ENCODE data around the gene RGCC. TPM values are rescaled to one million over a fixed set of nuclear protein-coding genes. Genes with fewer than 3 reads are reported as not detected.

RGCC gene
- total and polyA plus RNA-seq, 2 of the 4 experiments (the other 2 are of a cell fraction): 7.5 to 7.6 TPM

GRCh38 chr13:41458761-41459431, 1.5 kb downstream of the RGCC start:
- Histone ChIP-seq H3K9ac (ENCODE audit: low read depth, low read length) (peak overlapping the region; percentile 76), H4K20me1 (ENCODE audit: insufficient read depth, low read length) (peaks cover 36% of the 10 kb centered on the region), H3K23ac (ENCODE audit: low read depth, low read length) (peak overlapping the region; percentile 49), H4K5ac (ENCODE audit: low read depth, low read length) (peak overlapping the region; percentile 33; the same call in 1 of the 2 replicates), H3K27ac (ENCODE audit: insufficient read depth, low read length) (peak overlapping the region; percentile 61), H3K9me1 (ENCODE audit: insufficient read depth, low read length) (peaks cover 3% of the 10 kb centered on the region; the same call in 1 of the 2 replicates), H4K8ac (ENCODE audit: low read depth in 2 of 2, low read length in 2 of 2) (peak overlapping the region; percentile 37 to 51; a peak in 1 of 4 replicates), H3K4me1 (ENCODE audit: control insufficient read depth, insufficient read depth, low read length) (peaks cover 11% of the 10 kb centered on the region), H3K27me3 (ENCODE audit: control insufficient read depth, insufficient read depth, low read length) (peaks cover 10% of the 10 kb centered on the region), H2BK20ac (ENCODE audit: low read depth, low read length) (peak overlapping the region; percentile 47; the same call in 1 of the 2 replicates), H3K4ac (ENCODE audit: low read depth, low read length) (peak overlapping the region; percentile 67), H3K18ac (ENCODE audit: low read depth, low read length) (peak overlapping the region; percentile 64), H2BK15ac (ENCODE audit: low read depth, low read length) (peak overlapping the region; percentile 38; the same call in 1 of the 3 replicates), H2BK5ac (ENCODE audit: low read depth, low read length, poor library complexity, severe bottlenecking) (no peak overlapping the region), H3K14ac (replicated peaks; ENCODE audit: low read depth, low read length) (peak overlapping the region; percentile 74), H3K4me2 (ENCODE audit: low read depth, low read length) (peak overlapping the region; percentile 97), H3K4me3 (ENCODE audit: insufficient read depth, low read depth, low read length) (peak overlapping the region; percentile 81), H2AFZ (replicated peaks; ENCODE audit: low read length, poor library complexity) (peak overlapping the region; percentile 91), H3K56ac (ENCODE audit: extremely low read depth, insufficient read depth, low read length) (peak overlapping the region; percentile 24; the same call in 1 of the 2 replicates), H2AK5ac (ENCODE audit: low read depth, low read length) (peak overlapping the region; percentile 86), H2AK9ac (replicated peaks; ENCODE audit: low read depth, low read length, poor library complexity) (peak overlapping the region; percentile 34), H3K9me3 (ENCODE audit: control insufficient read depth, insufficient read depth, low read length) (no peaks in the 10 kb centered on the region), H4K91ac (ENCODE audit: insufficient read depth, low read depth, low read length) (peak overlapping the region; percentile 63), H2BK120ac (ENCODE audit: low read depth, low read length) (peak overlapping the region; percentile 41), H3K36me3 (ENCODE audit: control insufficient read depth, insufficient read depth, low read length) (peaks cover 40% of the 10 kb centered on the region), H3K79me1 (ENCODE audit: low read depth in 1 of 2, low read length in 2 of 2) (peaks cover 14 to 37% of the 10 kb centered on the region in 2 experiments)
- CTCF ChIA-PET: interaction anchor here (0.7 to 2.5 kb wide), 7 partner anchors 129 to 193 kb away, joined by 3 to 18 read pairs (median 3); no protein-coding TSS in a partner anchor
- POLR2A ChIA-PET (ENCODE audit: unreplicated experiment): interaction anchor here (0.5 to 1.5 kb wide), 3 partner anchors 10 to 192 kb away, joined by 3 read pairs; no protein-coding TSS in a partner anchor
- ATAC-seq (ENCODE audit: low read depth) (0 out of 2 replicates have a peak, but pooled peaks have one; percentile 5), DNase-seq (peak; percentile 72)
- WGBS, 2 experiments (ENCODE audit: extremely low coverage in 2 of 2, insufficient read length in 1 of 2): no CpG with 5 or more reads among the region's 4 CpGs
- intact Hi-C loops (cut with micrococcal nuclease) (loop anchor here (1.0 to 5.0 kb wide), 2 partner anchors 193 to 653 kb away; no protein-coding TSS in a partner anchor), in situ Hi-C loops (cut with MboI; ENCODE audit: low sequenced_read_pairs) (loop anchor here (25.0 kb wide), 1 partner anchor 178 kb away; no protein-coding TSS in a partner anchor), dilution Hi-C loops (cut with HindIII; ENCODE audit: low sequenced_read_pairs, unreplicated experiment) (no loop called here)
- peak; percentile 45 for TF ChIP-seq SMC3 (IDR thresholded peaks at IDR 0.05; ENCODE audit: low read depth, low read length)
- no peak for TF ChIP-seq MAFK (IDR thresholded peaks at IDR 0.05; ENCODE audit: low read depth, low read length)
- peak; percentile 70 for TF ChIP-seq CTCF (conservative IDR thresholded peaks at IDR 0.05; ENCODE audit: low read depth, low read length)
- peak; percentile 49 for TF ChIP-seq RAD21 (IDR thresholded peaks at IDR 0.05; ENCODE audit: low read length)
- TF ChIP-seq USF2 (IDR thresholded peaks at IDR 0.05; ENCODE audit: low read depth, low read length): no peak
- no TSS peak for BruUV-seq (replicated peaks)
